Measurements from ENCODE around the gene ZCWPW2. TPM values are rescaled to one million over a fixed set of nuclear protein-coding genes. Genes with fewer than 3 reads are reported as not detected.

ZCWPW2 gene, protein sequence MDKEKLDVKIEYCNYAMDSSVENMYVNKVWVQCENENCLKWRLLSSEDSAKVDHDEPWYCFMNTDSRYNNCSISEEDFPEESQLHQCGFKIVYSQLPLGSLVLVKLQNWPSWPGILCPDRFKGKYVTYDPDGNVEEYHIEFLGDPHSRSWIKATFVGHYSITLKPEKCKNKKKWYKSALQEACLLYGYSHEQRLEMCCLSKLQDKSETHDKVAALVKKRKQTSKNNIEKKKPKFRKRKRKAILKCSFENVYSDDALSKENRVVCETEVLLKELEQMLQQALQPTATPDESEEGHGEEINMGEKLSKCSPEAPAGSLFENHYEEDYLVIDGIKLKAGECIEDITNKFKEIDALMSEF
- total RNA-seq (2022) = 0.77 and 1.0 TPM in 2 replicates
- Bru-seq, nascent RNA = percentile 58 among the genes with signal in this experiment
- BruChase-seq, experiment 1, labeled RNA remaining after a 6-hour chase = percentile 79 among the genes with signal in this experiment
- percentile 68 among the genes with signal in this experiment for BruChase-seq, experiment 2, labeled RNA remaining after a 2-hour chase
- long read RNA-seq, partial matches to known transcripts = 0 of 6 reads
- long read RNA-seq, other reads (novel, unspliced or antisense) = 6 of 6 reads

DNA sequence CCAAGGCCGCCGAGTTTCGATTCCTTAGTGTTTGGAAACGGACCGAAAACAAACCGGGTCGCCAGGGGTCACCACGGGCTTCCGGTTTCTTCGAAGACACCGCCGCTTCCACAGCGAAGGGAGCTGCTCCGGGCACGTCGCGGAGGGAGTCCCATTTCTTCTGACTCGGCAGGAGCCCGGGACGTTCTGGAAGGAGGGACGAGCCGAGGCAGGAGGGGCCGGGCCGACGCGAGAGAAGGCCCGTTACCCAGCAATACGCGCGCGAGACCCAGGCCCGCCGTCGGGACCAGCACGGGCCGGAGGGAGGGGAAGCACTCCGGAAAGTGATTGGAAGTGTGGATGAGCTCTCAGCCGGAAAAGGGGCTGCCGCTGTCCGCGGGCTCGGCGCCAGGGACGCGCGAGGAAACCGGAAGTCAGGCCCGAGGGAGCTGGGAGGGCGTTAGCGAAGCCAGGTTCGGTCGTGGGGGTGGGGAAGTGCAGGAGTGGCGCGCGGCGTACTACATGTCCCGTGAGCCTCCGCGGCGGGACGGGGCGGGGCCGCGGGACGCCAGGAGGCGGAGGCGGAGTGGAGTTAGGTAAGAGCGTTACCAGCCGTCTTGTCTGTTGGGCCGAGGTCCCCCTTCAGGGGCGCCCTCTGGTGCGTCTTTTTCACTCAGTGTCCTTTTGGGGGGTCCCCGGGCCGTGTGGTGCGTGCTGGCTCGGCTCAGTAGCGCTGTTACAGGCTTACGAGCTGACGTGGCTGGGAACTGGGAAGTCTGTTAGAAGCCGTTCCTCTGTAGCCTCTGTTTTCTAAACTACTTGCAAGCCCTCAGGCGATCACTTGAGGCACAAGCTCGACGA lies at the start of gene ZCWPW2, which contains the start of gene AZI2:
ZCWPW2 (plus strand) TSS at position 93 of the 840 bp plus-strand sequence. CDS start 64,348 bp downstream, outside the sequence.
AZI2 (minus strand) TSS at position 196 of the 840 bp plus-strand sequence. CDS start 8,207 bp downstream, outside the sequence.
- peaks cover 25% of the 10 kb centered on the region for H3K36me3 Mint-ChIP-seq (ENCODE audit: insufficient read depth, unreplicated experiment)
- no TSS peak for BruUV-seq (replicated peaks)
- DNase-seq (ENCODE audit: unreplicated experiment) = peak; percentile 96
- H3K27ac Mint-ChIP-seq (ENCODE audit: low read depth, unreplicated experiment) = peak within 1 kb of the TSS; percentile 100
- H3K4me1 Mint-ChIP-seq (ENCODE audit: insufficient read depth, unreplicated experiment) = no peaks in the 10 kb centered on the region
- peak within 1 kb of the TSS; percentile 95 for H3K4me3 Mint-ChIP-seq (ENCODE audit: unreplicated experiment)
- H3K9me3 Mint-ChIP-seq (ENCODE audit: unreplicated experiment) = no peaks in the 10 kb centered on the region
- no peaks in the 10 kb centered on the region for H3K27me3 Mint-ChIP-seq (ENCODE audit: insufficient read depth, unreplicated experiment)
- TF ChIP-seq, protein P1, sequence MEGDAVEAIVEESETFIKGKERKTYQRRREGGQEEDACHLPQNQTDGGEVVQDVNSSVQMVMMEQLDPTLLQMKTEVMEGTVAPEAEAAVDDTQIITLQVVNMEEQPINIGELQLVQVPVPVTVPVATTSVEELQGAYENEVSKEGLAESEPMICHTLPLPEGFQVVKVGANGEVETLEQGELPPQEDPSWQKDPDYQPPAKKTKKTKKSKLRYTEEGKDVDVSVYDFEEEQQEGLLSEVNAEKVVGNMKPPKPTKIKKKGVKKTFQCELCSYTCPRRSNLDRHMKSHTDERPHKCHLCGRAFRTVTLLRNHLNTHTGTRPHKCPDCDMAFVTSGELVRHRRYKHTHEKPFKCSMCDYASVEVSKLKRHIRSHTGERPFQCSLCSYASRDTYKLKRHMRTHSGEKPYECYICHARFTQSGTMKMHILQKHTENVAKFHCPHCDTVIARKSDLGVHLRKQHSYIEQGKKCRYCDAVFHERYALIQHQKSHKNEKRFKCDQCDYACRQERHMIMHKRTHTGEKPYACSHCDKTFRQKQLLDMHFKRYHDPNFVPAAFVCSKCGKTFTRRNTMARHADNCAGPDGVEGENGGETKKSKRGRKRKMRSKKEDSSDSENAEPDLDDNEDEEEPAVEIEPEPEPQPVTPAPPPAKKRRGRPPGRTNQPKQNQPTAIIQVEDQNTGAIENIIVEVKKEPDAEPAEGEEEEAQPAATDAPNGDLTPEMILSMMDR (IDR thresholded peaks at IDR 0.05; ENCODE audit: unreplicated experiment) = peak; percentile 9
- POLR2A ChIA-PET = interaction anchor here (0.6 to 2.9 kb wide), 35 partner anchors 8 to 1416 kb away, joined by 3 to 60 read pairs (median 3); partner anchors contain the start of gene SLC4A7
- CTCF ChIA-PET = interaction anchor here (0.6 to 1.2 kb wide), 4 partner anchors 9 to 128 kb away, joined by 3 to 4 read pairs (median 3); no protein-coding TSS in a partner anchor
- intact Hi-C loops (cut with micrococcal nuclease) = loop anchor here (1.0 kb wide), 1 partner anchor 27 kb away; no protein-coding TSS in a partner anchor

DNA sequence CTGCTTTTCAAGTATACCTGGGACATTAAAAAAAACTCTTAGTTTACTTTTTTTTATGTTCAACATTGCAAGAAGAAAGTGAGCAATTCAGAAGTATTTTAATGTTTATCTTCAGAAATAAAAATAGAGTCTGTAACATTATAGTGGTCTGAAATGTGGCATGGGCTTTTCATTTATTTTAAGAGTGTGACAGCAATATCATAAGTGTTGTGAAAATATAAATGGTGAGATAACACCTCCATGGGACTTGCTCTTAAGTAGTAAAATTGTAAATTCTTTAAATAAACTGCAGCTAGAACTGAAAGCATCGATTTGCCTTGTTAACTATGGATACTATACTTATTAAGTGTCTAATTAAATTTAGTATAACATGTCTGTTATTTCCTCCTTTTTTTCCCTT lies 48.8 kb upstream of the ZCWPW2 start:
- no peak for DNase-seq (ENCODE audit: unreplicated experiment)
- intact Hi-C loops (cut with micrococcal nuclease) = no loop called here
- CTCF ChIA-PET = interaction anchor here (2.0 kb wide), 1 partner anchor 588 kb away, joined by 7 read pairs; no protein-coding TSS in a partner anchor
- TF ChIP-seq, protein P1 (IDR thresholded peaks at IDR 0.05; ENCODE audit: unreplicated experiment) = no peak
- BruUV-seq (replicated peaks) = no TSS peak
- Mint-ChIP-seq H3K36me3 (ENCODE audit: insufficient read depth, unreplicated experiment) (no peaks in the 10 kb centered on the region), H3K9me3 (ENCODE audit: unreplicated experiment) (no peaks in the 10 kb centered on the region), H3K4me3 (ENCODE audit: unreplicated experiment) (no peak overlapping the region), H3K4me1 (ENCODE audit: insufficient read depth, unreplicated experiment) (peaks cover 7% of the 10 kb centered on the region), H3K27ac (ENCODE audit: low read depth, unreplicated experiment) (no peak overlapping the region), H3K27me3 (ENCODE audit: insufficient read depth, unreplicated experiment) (no peaks in the 10 kb centered on the region)
- POLR2A ChIA-PET = interaction anchor here (0.7 to 1.2 kb wide), 2 partner anchors 8 to 10 kb away, joined by 3 to 4 read pairs; no protein-coding TSS in a partner anchor

DNA sequence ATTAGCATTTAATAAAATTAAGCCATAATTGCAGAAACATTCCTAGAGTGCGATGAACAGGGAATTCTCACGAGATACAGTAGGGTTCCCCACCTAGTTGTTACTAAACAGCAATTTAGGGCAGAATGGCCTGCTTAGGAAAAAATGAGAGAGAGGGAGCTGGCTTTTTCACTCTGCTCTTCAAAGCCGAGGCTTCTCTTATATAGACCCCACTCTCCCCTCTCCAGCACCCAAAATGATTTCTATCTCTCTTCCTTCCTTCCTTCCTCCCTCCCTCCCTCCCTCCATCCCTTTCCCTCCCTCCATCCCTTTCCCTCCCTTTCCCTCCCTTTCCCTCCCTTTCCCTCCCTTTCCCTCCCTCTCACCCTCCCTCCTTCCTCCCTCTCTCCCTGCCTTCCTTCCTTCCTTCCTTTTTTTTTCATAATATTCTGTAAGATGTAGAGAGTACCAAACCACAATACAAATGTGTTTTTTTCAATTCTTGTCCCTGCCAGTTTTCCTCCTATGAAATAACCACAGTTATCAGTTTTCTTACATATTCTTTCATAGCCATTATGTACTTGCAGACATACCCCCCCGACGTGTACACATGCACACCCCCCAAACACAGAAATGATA lies 48.1 kb upstream of the ZCWPW2 start:
- TF ChIP-seq, protein P1 (IDR thresholded peaks at IDR 0.05; ENCODE audit: unreplicated experiment) = no peak
- BruUV-seq (replicated peaks) = no TSS peak
- POLR2A ChIA-PET = no interaction called here
- no peak for DNase-seq (ENCODE audit: unreplicated experiment)
- Mint-ChIP-seq H3K36me3 (ENCODE audit: insufficient read depth, unreplicated experiment) (no peaks in the 10 kb centered on the region), H3K27ac (ENCODE audit: low read depth, unreplicated experiment) (no peak overlapping the region), H3K9me3 (ENCODE audit: unreplicated experiment) (no peaks in the 10 kb centered on the region), H3K4me3 (ENCODE audit: unreplicated experiment) (no peak overlapping the region), H3K4me1 (ENCODE audit: insufficient read depth, unreplicated experiment) (peaks cover 7% of the 10 kb centered on the region), H3K27me3 (ENCODE audit: insufficient read depth, unreplicated experiment) (no peaks in the 10 kb centered on the region)
- CTCF ChIA-PET = interaction anchor here (2.0 kb wide), 1 partner anchor 588 kb away, joined by 7 read pairs; no protein-coding TSS in a partner anchor
- intact Hi-C loops (cut with micrococcal nuclease) = no loop called here
